ENCODE results near the gene TNS3. TPM values are rescaled to one million over a fixed set of nuclear protein-coding genes. Genes with fewer than 3 reads are reported as not detected.

The TNS3 gene
- total RNA-seq, 1 donor from 2014 or later: 168 TPM

DNA sequence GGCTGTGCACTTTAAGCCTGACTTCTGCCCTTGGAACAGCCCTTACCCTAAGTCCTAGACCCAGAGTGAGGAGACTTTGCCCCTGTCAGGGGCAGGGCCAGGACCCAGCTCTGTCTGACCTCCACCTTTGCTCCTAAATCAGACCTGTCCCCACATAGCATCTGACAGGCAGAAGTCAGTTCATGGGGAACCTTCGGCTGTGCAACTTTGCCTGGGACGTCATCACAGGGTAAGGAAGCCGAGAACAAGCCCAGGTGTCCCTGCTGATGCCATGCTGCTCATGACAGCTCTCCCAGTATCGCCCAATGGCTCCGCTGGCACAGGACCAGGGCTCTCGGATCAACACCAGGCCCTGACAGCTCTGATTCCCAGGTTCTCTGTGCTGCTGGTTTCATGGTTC, 55.4 kb downstream of the TNS3 start:
- ATAC-seq (no peak), DNase-seq (peak; percentile 44)
- H3K27me3 ChIP-seq: no peaks in the 10 kb centered on the region
- no peaks in the 10 kb centered on the region for H3K9me3 ChIP-seq
- H3K27ac ChIP-seq: no peak overlapping the region
- no peak overlapping the region for H3K4me3 ChIP-seq
- intact Hi-C loops (cut with DNase I): no loop called here
- H3K36me3 ChIP-seq: peaks cover 41% of the 10 kb centered on the region
- H3K4me1 ChIP-seq: peaks cover 2% of the 10 kb centered on the region
- TF ChIP-seq, protein P1, sequence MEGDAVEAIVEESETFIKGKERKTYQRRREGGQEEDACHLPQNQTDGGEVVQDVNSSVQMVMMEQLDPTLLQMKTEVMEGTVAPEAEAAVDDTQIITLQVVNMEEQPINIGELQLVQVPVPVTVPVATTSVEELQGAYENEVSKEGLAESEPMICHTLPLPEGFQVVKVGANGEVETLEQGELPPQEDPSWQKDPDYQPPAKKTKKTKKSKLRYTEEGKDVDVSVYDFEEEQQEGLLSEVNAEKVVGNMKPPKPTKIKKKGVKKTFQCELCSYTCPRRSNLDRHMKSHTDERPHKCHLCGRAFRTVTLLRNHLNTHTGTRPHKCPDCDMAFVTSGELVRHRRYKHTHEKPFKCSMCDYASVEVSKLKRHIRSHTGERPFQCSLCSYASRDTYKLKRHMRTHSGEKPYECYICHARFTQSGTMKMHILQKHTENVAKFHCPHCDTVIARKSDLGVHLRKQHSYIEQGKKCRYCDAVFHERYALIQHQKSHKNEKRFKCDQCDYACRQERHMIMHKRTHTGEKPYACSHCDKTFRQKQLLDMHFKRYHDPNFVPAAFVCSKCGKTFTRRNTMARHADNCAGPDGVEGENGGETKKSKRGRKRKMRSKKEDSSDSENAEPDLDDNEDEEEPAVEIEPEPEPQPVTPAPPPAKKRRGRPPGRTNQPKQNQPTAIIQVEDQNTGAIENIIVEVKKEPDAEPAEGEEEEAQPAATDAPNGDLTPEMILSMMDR (IDR thresholded peaks at IDR 0.05): no peak

DNA sequence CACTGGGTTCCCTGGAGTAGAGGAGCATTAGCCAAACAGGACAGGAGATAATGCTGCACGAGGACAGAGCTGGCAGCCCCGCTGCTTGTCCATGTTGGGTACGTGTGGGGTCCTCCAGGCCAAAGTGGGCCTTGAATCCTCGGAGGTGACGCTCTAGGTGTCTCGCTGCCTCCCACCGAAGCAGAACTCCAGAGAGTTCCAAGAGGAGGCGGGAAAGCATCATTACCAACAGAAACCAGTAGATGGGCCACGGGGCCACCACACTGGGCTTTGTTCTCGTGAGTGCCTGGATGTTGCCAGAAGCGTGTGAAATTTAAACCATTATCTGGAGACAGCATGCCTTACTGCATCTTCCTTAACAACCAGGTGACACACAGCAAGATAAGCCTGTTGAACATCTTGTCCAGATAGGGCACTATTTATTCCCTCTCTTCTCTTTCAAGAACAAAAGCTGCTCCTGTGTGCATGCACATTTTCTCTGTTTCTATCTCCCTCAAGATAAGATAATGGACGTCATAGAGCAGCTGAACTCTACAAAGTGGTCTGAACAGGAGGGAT, 56.8 kb downstream of the TNS3 start:
- DNase-seq (peak; percentile 20), ATAC-seq (no peak)
- Histone ChIP-seq H3K36me3 (peaks cover 41% of the 10 kb centered on the region), H3K4me1 (peaks cover 12% of the 10 kb centered on the region), H3K9me3 (no peaks in the 10 kb centered on the region), H3K4me3 (no peak overlapping the region), H3K27me3 (no peaks in the 10 kb centered on the region), H3K27ac (no peak overlapping the region)
- intact Hi-C loops (cut with DNase I): no loop called here
- TF ChIP-seq, protein P1 (IDR thresholded peaks at IDR 0.05): no peak

DNA sequence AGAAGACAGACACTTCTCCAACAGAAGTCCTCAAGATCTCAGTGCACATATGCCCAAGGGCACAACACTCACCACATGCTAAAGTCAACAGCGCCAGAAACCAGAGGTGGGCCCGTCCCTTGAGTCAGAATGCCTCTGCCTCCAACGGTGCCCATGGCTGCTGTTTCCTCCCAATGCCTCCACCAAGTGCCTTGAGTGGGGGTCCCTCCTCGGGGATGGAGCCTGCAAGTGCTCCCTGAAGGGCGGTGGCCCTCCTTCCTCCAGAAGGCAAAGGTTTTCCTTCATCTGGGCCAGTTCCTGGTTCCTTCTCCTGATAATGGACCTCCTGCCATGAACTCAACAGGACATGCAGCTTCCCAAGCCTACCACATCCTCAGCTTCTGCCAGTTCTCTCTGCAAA, 58.5 kb downstream of the TNS3 start:
- H3K27me3 ChIP-seq: no peaks in the 10 kb centered on the region
- TF ChIP-seq, protein P1 (IDR thresholded peaks at IDR 0.05): no peak
- peaks cover 21% of the 10 kb centered on the region for H3K4me1 ChIP-seq
- no peak overlapping the region for H3K4me3 ChIP-seq
- intact Hi-C loops (cut with DNase I): no loop called here
- ATAC-seq (no peak), DNase-seq (no peak)
- no peak overlapping the region for H3K27ac ChIP-seq
- no peaks in the 10 kb centered on the region for H3K9me3 ChIP-seq
- H3K36me3 ChIP-seq: peaks cover 36% of the 10 kb centered on the region

DNA sequence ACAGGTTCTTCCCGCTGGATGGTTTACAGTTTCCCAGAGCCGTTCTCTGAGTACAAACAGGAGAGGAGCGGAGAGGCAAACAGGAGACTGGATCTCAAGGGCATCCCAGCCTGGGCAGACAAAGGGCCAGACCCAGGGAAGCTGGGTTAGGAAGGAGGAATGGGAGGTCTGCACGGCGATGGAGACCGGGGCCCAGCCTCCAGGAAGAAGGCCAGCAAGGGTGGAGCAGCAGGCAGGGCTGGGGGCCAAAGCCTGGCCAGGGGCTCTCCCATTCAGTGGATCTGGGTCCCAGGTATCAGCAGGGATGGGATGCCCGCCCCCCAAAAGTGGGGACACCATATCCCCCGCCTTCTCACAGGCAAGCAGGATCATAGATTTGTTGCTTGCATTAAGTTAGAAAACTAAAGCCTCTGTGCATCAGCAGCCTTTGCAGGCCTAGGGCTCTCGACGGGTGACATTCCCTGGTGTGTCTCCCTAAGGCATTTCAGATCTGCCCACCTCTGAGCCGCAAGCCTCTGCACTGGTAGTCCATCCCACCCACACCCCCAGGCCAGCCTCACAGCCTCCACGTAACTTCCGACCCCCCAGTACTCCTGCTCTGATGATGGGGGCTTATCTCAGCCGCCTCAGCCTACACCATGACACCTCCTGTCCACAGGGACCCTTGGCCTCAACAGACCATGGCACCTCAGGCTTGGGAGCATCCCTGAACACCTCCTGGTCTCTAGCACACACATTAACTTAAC, 59.9 kb downstream of the TNS3 start:
- no peaks in the 10 kb centered on the region for H3K27me3 ChIP-seq
- peaks cover 25% of the 10 kb centered on the region for H3K4me1 ChIP-seq
- intact Hi-C loops (cut with DNase I): no loop called here
- no peak overlapping the region for H3K27ac ChIP-seq
- peaks cover 22% of the 10 kb centered on the region for H3K36me3 ChIP-seq
- TF ChIP-seq, protein P1 (IDR thresholded peaks at IDR 0.05): no peak
- DNase-seq (no peak), ATAC-seq (no peak)
- H3K4me3 ChIP-seq: no peak overlapping the region
- H3K9me3 ChIP-seq: no peaks in the 10 kb centered on the region

DNA sequence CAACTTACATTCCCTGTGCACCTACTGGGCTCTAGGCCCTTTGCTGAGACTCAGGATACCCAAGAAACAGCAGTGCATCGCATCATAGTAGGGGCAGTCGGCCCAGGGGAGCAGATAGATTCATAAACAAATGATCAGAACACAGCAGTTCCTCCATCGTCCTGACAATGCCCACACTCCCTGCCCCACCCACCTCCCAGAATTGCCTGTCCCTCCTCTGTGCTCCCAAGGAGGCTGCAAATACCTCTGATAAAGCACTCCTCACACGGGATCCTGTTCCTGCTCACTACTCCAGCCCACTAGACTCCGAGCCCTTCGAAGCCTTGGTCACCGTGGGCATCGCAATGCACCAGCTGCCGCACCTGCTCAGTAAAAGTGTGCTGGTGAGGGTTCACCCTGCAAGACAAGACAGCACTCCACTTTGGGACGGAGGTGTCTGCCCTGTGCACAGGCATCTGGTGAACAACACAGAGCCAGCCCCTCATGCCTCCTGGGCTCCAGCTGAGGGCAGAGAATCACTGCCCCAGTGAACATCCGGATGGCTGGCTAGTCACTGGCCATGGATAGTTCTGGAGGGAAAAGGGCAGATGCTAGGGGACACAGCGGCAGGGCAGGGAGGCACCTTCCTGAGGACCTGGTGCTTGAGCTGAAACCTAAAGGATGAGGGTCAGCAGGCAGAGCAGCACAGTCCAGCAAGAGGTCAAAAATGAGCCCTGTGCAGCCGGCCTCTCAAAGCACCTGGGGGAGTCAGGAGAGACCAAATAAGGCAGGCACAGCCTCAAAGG, 60.7 kb downstream of the TNS3 start:
- intact Hi-C loops (cut with DNase I): no loop called here
- Histone ChIP-seq H3K27ac (peak overlapping the region; percentile 20), H3K27me3 (no peaks in the 10 kb centered on the region), H3K4me1 (peaks cover 30% of the 10 kb centered on the region), H3K36me3 (peaks cover 14% of the 10 kb centered on the region), H3K4me3 (no peak overlapping the region), H3K9me3 (no peaks in the 10 kb centered on the region)
- DNase-seq (no peak), ATAC-seq (no peak)
- TF ChIP-seq, protein P1 (IDR thresholded peaks at IDR 0.05): no peak
